HG03521 (cell line): ENCODE data around the gene CABP4.
A peak's percentile ranks its signal among the peaks of the same experiment; 100 is the strongest.
"Not testable (repeated sequence)": the region's sequence is repeated elsewhere in the genome, so short reads cannot be mapped to it uniquely, and the experiment has no call there.

Source experiments
- ATAC-seq: cut with Tn5 transposase; IDR thresholded peaks from one replicate; pipeline ENCODE4 v1.9.1; 2021; ENCODE audit warnings: mild to moderate bottlenecking, moderate library complexity; ENCODE audit not compliant: unreplicated experiment

Gene CABP4

DNA sequence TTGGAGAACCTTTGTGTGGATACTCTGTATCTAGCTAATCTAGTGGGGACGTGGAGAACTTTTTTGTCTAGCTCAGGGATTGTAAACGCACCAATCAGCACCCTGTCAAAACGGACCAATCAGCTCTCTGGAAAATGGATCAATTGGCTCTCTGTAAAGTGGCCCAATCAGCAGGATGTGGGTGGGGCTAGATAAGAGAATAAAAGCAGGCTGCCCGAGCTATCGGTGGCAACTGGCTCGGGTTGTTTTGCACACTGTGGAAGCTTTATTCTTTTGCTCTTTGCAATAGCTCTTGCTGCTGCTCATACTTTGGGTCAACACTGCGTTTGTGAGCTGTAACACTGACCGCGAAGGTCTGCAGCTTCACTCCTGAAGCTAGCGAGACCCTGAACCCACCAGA is 21.5 kb downstream of the CABP4 start:
- not testable (repeated sequence) for ATAC-seq

DNA sequence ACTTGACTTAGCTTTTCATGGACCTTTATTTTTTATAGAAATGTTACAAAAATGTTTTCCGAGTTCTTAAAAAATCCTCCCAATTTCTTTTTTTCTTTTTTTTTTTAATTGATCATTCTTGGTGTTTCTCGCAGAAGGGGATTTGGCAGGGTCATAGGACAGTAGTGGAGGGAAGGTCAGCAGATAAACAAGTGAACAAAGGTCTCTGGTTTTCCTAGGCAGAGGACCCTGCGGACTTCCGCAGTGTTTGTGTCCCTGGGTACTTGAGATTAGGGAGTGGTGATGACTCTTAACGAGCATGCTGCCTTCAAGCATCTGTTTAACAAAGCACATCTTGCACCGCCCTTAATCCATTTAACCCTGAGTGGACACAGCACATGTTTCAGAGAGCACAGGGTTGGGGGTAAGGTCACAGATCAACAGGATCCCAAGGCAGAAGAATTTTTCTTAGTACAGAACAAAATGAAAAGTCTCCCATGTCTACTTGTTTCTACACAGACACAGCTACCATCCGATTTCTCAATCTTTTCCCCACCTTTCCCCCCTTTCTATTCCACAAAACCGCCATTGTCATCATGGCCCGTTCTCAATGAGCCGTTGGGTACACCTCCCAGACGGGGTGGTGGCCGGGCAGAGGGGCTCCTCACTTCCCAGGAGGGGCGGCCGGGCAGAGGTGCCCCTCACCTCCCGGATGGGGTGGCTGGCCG is 22.3 kb downstream of the CABP4 start:
- not testable (repeated sequence) for ATAC-seq

DNA sequence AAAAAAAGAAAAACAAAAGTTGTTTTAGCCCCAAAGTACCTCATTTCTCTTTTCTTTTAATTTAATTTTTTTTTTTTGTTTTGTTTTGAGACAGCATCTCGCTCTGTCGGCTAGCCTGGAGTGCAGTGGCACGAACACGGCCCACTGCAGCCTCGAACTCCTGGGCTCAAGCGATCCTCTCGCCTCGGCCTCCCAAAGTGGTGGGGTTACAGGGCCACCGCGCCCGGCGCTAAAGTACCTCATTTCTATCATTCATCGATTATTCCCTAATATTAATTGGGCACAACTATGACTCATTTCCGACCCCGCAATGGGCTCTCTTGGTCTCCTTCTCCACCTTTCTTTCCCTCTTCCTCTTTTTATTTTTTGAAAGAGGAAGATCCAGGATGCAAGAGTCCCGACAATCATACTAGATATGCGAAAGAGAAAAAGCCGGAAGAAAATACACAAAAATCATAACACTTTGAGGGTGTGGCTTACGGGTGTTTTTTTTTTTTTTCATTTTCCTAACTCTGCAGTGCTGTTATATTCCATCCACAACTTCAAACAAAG is 27.2 kb downstream of the CABP4 start:
- no peak for ATAC-seq

DNA sequence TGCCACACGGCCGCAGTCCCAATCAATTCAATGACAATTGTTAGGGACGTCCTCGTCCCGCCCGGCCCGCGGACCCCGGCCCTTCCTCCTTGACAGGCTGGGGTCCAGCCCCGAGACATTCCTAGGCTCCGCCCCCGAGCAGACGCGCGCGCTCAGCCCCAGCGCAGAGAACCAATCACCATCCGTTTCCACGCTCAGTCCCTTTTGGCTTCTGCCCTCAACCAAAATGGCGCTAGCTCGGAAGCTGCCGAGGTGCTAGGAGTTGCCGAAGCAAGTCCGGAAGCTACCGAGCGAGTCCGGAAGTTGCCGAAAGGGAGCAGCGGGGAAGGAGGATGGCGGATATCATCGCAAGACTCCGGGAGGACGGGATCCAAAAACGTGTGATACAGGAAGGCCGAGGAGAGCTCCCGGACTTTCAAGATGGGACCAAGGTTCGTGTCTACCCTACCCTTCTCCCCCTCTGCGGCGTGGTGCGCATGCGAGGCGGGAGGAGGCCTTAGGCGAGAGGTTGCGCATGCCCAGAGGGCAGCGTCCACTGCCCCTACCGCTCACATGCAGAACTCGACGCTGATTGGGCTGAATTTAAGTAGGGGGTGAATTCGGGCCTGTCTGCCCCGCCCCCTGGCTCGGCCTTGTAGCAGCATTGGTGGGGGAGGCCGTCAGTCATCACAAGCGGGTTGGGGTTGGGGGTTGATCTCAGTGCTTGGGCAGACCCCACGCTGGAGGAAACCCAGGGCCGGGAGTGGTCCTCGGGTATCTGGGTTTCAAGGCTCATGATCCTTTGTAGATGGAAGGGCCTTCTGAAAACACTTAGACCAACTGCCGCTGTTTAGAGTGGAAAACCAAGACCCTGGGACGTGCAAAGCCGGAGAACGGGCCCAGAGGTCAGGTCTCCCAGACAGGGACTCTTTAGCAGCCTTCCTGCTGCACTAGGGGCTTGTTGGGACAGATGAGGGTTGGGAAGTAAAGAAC is 28.0 kb downstream of the CABP4 start, which contains the start of gene AIP:
Gene AIP (plus strand): TSS at position 200 of the 972 bp plus-strand sequence. CDS start 133 bp downstream, at position 333.
- ATAC-seq = peak; percentile 62

DNA sequence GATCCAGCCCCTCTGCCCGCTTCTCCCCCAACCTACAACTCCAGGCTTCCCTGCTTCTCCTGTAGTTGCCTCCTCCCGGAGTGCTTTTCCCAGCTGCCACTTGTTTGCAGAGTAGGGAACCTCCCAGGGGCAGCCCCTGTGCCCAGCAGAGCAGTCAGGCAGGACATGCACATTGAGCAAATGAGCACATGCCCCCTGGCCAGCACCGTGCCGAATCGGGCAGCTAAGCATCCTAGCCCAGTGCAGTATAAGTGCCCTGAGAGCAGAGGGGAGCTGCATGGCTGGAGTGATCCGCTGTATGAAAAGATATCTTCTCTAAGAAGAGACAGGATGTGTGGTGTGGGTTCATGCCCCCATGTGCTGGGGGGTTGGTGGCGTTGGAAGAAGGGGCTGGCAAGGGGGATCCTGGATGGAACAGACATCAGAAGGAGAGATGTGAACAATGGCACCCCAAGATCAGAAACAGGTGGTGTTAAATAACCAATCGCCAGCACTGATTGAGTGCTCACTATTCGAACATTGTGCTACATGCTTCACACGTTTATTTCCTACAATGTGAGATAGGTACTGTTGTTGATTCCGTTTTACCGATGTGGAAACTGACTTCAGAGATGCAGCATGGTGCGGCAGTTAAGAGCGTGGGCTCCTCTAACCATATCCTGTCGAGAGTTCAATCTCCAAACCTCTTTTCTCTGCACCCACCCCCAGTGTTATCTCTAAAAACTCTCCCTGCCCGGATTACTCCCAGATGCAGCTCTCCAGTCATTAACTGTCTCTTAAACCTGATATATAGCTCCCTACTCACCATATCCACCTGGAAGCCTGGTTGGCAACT is 28.9 kb downstream of the CABP4 start:
- no peak for ATAC-seq

DNA sequence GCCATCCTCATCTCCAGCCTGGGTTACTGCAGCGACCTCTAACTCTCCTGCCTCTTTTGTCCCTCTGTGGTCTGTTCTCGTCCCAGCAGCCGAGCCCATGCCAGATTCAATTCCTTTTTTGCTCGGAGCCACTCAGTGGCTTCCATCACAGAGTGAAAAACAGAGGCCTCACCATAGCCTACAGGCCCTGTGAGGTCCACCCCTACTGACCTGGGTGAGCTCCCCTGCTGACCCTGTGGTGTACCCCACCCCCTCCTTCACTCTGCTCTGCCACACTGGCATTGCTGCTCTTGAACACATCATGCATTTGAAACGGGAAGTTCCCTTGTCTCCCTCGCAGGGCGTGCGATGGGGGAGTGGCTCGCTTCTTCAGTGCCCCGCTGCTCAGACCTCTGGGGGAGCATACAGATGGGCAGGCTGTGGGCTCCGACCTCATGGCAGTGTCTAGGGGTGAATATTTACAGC is 29.7 kb downstream of the CABP4 start:
- ATAC-seq = no peak

DNA sequence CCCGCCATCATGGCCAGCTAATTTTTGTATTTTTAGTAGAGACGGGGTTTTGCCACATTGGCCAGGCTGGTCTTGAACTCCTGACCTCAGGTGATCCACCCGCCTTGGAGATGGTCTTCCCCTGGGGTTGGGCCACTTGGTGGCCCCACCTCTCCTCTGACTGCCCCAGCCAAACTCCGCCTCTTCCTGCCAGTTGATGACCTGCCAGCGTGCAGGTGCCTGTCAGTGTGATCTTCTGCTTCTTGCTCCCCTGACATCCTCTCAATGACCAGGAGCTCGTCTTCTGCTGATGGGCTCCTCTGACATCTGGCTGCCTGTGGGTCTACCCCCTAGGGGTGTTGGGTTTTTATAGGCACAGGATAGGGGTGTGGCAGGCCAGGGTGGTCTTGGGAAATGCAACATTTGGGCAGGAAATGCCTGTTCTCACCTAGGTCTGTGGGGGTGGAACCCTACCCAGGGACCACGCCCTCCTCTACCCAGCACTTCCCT is 30.8 kb downstream of the CABP4 start:
- ATAC-seq = not testable (repeated sequence)

DNA sequence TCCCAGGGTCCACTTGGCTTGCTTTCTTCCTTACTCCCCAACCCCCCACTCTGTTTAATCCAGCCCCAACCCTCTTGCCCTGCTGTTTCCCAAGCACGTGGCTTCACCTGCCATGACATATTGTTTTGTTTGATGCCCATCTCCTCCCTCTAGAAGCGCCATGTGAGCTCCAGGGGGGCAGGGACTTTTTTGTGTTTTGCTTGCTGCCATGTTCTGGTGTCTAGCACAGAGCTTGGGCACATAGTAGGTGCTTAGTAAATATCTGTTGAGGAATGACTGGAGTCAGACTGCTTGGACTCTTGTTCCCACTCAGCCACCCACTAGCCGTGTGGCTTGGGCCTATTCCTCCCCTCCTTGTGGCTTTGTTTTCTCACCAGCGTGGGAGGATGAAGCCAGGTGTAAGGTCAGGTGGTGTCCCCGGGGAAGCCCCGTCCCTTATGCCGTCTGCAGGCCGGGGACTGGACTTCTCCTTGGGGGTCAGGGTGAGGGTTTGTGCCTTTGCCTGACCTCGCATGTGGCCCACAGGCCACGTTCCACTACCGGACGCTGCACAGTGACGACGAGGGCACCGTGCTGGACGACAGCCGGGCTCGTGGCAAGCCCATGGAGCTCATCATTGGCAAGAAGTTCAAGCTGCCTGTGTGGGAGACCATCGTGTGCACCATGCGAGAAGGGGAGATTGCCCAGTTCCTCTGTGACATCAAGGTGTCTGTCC is 31.5 kb downstream of the CABP4 start:
- no peak for ATAC-seq

DNA sequence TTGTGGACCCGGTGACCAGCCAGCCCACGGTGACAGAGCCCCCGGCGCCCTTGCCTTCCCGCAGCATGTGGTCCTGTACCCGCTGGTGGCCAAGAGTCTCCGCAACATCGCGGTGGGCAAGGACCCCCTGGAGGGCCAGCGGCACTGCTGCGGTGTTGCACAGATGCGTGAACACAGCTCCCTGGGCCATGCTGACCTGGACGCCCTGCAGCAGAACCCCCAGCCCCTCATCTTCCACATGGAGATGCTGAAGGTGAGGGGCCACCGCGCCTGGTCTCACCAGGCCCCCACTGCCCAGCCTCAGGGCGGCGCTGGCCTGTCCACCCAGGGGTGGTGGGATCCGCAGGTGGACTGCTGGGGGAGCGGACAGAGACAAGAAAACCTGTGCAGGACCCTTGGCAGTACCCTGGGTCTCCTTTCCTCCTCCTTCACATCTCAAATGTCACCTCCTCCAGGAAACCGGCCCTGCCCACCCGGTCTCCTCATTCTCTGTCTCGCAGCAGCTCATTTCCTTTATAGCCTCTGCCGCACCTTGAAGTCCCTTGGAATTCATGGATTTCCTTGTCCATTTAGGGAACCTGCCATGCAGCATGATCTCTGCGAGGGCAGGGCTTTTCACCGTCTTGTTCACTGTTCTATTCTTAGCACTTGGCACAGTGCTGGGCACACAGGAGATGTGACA is 34.2 kb downstream of the CABP4 start:
- ATAC-seq = no peak

DNA sequence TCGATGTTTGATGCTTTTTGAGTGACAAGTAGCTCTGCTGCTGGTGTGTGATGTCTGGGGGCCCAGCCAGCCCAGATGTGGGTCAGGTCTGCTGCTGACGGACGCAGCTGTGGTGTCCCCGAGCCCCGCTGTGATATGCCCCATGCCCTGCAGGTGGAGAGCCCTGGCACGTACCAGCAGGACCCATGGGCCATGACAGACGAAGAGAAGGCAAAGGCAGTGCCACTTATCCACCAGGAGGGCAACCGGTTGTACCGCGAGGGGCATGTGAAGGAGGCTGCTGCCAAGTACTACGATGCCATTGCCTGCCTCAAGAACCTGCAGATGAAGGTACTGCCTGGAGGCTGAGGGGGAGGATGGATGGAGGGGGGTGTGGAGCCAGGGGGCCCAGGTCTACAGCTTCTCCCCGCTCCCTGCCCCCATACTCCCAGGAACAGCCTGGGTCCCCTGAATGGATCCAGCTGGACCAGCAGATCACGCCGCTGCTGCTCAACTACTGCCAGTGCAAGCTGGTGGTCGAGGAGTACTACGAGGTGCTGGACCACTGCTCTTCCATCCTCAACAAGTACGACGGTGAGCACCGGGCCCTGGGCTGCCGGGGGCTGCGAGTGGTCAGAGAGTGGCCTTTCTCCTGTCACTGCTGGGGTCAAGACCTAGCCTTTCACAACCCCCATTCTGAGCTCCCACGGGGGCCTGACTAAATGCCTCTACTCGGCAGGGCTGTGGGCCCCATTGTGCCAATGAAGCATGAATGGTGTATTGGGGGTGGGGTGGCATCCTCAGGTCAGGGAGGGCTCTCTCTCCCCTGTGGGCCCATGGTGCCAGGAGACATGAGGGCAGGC is 35.0 kb downstream of the CABP4 start:
- ATAC-seq = no peak

DNA sequence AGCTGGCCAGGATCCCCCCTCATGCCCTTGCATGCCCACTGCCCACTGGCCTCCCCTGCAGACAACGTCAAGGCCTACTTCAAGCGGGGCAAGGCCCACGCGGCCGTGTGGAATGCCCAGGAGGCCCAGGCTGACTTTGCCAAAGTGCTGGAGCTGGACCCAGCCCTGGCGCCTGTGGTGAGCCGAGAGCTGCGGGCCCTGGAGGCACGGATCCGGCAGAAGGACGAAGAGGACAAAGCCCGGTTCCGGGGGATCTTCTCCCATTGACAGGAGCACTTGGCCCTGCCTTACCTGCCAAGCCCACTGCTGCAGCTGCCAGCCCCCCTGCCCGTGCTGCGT is 35.5 kb downstream of the CABP4 start:
- no peak for ATAC-seq

DNA sequence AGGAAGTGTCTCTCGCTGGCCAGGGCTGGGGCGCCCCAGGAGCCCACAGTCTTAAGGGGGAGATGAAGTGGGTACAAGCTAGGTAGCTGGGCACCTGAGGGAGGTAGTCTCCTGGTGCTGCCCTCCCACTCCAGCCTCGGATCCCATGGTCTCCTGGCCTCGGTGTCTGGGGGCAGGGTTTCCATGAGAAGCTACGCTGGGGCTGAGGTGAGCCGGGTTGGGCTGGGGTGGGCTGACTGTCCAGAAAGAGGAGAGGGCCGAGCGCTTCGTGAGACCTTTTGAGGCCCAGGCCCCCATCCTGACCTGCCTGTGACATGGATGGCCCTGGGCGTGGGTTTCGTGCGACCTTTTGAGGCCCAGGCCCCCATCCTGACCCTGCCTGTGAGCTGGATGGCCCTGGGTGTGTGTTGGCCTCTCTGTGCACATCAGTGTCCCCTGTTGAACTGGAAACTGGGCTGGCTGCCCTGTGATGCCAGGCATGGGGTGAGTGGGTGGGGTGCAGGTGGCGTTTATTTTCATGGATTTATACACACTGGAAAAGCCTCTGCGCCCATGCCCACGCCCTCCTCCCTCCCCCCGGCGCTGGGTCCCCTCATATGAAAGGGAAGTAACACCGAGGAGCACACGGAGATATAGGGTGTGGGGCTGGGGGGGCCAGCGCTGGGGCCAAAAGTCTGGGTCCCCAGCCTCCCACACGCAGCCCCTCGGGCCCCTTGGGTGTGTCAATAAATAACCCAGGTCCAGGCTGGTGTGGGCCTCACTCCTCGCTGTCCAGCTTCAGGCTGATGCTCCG is 36.3 kb downstream of the CABP4 start:
- no peak for ATAC-seq

DNA sequence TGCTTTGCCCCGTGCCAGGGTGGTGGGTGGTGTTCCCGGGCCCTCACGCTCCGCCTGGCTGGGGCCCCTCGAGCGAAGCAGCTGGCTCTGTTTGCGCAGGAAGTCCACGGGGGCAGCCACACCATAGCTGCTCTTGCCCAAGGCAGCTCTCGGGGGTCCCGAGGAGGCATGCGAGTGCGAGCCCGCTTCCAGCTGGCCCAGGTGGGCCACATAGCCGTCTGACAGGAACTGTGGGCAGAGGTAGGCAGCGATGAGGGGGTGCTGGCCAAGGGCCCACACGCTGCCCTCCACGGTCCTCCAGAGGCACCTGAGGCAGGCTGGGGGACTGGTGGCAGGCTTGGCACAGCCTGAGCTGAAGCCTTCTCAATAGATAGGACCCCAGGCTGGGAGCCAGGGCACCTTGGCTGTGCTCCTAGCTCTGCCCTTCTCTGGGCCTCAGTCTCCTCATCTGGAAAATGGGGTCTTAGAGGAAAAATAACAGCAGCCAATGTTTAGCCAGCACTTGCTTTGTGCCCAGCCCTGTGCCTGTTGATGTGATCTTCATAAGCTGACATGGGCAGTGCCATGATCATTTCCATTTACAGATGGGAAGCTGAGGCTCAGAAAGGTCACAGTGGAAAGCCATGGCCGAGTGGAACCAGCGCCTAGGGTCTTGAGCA is 37.0 kb downstream of the CABP4 start:
- ATAC-seq = no peak

DNA sequence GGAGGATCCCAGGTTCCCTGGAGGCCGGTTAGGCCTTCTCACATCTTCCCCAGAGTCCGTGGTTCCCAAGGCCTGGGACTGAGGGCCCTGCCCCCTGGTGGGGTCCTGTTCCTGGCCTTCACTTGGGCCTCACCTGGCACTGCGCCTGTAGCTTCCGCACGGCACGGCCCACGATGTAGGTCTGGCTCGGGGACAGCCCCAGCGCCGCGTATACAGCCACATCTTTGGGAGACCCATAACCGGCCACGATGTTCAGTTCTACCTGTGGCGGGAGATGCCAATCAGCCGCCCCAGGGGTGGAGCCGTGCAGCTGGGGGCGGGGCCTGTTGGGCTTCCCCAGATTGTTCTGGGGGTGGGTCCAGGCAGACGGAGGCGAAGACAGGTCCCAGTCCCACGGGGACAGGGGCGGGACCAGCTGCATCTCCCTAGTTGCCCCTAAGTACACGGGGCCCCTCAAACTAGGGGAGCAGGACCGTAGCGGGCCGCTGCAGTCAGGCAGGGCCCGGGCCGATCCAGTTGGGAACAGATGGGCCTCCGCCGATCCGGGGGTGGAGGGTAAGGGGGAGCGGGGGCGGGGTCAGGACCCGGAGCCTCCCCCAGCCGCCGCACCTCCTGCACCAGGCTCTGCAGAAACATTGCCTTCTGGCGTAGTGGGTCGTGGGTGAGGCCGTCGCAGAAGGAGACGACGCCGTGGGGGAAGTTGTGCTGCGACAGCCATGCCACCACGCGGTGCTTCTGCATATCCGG is 37.8 kb downstream of the CABP4 start:
- ATAC-seq = no peak

DNA sequence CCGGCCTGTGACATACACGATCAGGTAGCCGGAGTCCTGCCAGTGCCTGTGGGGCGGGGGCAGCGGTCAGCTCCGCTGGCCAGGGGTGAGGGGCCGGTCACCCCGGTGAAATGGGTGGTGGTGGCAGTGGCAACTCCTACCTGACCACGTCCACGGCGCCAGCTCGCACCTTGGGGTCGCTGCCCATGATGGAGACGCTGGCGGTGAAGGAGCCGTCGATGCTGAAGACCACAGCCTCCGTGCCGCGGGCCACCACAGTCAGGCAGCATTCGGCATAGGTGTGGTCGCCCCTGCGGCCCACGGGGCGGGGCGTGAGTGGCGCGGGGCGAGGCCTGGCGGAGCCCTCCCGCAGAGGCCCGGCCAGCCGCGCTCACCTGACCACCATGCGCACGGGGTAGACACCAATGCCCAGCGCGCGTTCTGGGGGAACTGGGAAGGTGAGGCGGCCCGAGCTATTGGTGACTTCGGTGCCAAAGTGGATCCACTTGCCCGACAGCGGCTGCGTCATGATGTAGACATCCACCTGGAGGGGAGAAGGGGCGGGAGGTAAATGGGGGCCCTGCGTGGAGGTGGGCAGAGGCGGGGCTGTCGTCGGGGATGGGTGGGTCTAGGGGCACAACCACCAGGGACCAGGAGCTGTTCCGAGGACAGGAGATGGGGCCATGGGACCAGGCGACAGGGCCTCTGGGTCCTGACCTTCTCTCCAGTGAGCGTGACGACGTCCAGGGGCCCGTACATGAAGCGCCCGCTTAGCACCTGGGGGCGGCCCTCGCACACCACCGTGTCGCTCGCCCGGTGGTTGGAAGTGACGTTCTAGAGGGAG is 38.6 kb downstream of the CABP4 start:
- no peak for ATAC-seq
